Uterus (tissue), 2 donors: Measurements from ENCODE around the gene SPATA18.

Source experiments
- POLR2A ChIP-seq, 2 donors: fragments of 450-650 bp; IDR thresholded peaks; one replicate each; pipeline ENCODE4 v1.6.1; 2016; ENCODE audit warnings: antibody characterized with exemption in 2 of 2, mild to moderate bottlenecking in 1 of 2, moderate library complexity in 1 of 2
- TF ChIP-seq, protein P1 (sequence below), 4 experiments: fragments of 200-600 bp in 2 of 4; fragments of 450-650 bp in 2 of 4; sonication (generic) in 2 of 4; IDR thresholded peaks; one replicate each; pipeline ENCODE4 v1.5.1; 2016 to 2019; ENCODE audit warnings: antibody characterized with exemption in 4 of 4, mild to moderate bottlenecking in 2 of 4, moderate library complexity in 1 of 4

DNA sequence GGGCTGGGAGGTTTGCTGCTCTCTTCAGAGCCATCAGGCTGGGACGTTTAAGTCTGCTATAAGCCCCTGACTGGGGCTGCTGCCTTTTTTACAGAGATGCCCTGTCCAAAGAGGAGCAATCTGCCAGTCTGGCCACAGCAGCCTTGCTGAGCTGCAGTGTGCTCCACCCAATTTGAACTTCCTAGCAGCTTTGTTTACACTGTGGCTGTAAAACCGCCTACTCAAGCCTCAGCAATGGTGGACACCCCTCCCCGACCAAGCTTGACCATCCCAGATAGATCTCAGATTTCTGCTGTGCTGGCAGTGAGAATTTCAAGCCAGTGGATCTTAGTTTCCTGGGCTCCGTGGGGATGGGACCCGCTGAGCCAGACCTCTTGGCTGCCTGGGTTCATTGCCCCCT lies 40.7 kb downstream of the SPATA18 start:
- TF ChIP-seq POLR2A (IDR thresholded peaks at IDR 0.05): no peak
- TF ChIP-seq, protein P1, sequence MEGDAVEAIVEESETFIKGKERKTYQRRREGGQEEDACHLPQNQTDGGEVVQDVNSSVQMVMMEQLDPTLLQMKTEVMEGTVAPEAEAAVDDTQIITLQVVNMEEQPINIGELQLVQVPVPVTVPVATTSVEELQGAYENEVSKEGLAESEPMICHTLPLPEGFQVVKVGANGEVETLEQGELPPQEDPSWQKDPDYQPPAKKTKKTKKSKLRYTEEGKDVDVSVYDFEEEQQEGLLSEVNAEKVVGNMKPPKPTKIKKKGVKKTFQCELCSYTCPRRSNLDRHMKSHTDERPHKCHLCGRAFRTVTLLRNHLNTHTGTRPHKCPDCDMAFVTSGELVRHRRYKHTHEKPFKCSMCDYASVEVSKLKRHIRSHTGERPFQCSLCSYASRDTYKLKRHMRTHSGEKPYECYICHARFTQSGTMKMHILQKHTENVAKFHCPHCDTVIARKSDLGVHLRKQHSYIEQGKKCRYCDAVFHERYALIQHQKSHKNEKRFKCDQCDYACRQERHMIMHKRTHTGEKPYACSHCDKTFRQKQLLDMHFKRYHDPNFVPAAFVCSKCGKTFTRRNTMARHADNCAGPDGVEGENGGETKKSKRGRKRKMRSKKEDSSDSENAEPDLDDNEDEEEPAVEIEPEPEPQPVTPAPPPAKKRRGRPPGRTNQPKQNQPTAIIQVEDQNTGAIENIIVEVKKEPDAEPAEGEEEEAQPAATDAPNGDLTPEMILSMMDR (IDR thresholded peaks at IDR 0.05): no peak
